K562 (cell line): ENCODE measurements around the gene RHO.

Source experiments
- EZH2 ChIP-seq: IDR thresholded peaks from 2 replicates; pipeline ENCODE4 v1.6.1; 2012; ENCODE audit warnings: low read depth, mild to moderate bottlenecking, inconsistent platforms, low read length, borderline replicate concordance
- GATA2 ChIP-seq: sonication (generic); formaldehyde crosslinking; IDR thresholded peaks from 2 replicates; pipeline ENCODE4 v1.4.0; 2020; ENCODE audit warnings: mild to moderate bottlenecking, missing genetic modification reagents
- POLR2A ChIP-seq: fragments of 450-650 bp; conservative IDR thresholded peaks from 2 replicates; pipeline ENCODE4 v1.6.1; 2016
- RB1 ChIP-seq: fragments of 450-650 bp; IDR thresholded peaks from 2 replicates; pipeline ENCODE4 v1.6.1; 2017; ENCODE audit warnings: low read depth, mild to moderate bottlenecking
- RBBP5 ChIP-seq: fragments of 200-600 bp; sonication (generic); IDR thresholded peaks from 2 replicates; pipeline ENCODE4 v1.6.1; 2012; ENCODE audit warnings: borderline replicate concordance, mild to moderate bottlenecking, low read length, control low read depth, inconsistent platforms; ENCODE audit not compliant: insufficient read depth, poor library complexity, severe bottlenecking
- TCF7L2 ChIP-seq: fragments of 150-350 bp; IDR thresholded peaks from 2 replicates; pipeline ENCODE4 v1.6.1; 2016; ENCODE audit warnings: low read depth, mild to moderate bottlenecking, low read length, moderate library complexity
- TF ChIP-seq, protein P1 (sequence below), 3 experiments: IDR thresholded peaks in 2 of 3; conservative IDR thresholded peaks in 1 of 3; 2 replicates each; pipeline ENCODE4 v1.5.1; 2011 to 2012; ENCODE audit warnings: low read length in 3 of 3, mild to moderate bottlenecking in 3 of 3, control low read depth in 2 of 3, improper control_type of control experiment in 1 of 3, inconsistent platforms in 1 of 3, low read depth in 1 of 3, mixed read lengths in 1 of 3, moderate library complexity in 1 of 3; ENCODE audit not compliant: insufficient read depth in 2 of 3

DNA sequence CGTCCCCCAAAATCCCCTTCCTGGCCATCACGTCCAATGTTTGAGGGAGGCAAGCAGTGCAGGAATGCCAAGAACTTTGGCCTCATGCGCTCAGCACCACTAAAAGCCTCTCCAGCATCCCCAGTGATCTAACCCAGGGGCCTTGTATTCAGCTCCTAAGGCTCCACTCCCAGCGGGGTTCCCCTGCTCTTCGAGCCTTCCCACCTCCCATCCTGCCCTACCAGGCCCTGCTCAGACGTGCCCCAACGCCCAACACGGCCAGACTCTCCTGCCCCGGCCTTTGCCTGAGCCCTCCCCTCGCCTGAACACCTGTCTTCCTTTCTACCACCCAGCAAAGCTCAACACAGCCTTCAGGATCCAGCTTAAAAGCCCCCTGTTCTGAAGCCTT lies 47.6 kb downstream of the RHO start:
- TF ChIP-seq, protein P1, sequence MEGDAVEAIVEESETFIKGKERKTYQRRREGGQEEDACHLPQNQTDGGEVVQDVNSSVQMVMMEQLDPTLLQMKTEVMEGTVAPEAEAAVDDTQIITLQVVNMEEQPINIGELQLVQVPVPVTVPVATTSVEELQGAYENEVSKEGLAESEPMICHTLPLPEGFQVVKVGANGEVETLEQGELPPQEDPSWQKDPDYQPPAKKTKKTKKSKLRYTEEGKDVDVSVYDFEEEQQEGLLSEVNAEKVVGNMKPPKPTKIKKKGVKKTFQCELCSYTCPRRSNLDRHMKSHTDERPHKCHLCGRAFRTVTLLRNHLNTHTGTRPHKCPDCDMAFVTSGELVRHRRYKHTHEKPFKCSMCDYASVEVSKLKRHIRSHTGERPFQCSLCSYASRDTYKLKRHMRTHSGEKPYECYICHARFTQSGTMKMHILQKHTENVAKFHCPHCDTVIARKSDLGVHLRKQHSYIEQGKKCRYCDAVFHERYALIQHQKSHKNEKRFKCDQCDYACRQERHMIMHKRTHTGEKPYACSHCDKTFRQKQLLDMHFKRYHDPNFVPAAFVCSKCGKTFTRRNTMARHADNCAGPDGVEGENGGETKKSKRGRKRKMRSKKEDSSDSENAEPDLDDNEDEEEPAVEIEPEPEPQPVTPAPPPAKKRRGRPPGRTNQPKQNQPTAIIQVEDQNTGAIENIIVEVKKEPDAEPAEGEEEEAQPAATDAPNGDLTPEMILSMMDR (IDR thresholded peaks at IDR 0.05 in 2 of 3, conservative IDR thresholded peaks at IDR 0.05 in 1 of 3; ENCODE audit: insufficient read depth in 2 of 3, low read depth in 1 of 3, low read length in 3 of 3), result no peak
- no peak for TF ChIP-seq RB1
- TF ChIP-seq GATA2 (CRISPR knock-in tag), result no peak
- no peak for TF ChIP-seq RBBP5
- TF ChIP-seq POLR2A, result no peak
- no peak for TF ChIP-seq TCF7L2
- no peak for TF ChIP-seq EZH2
